Thymus (tissue), 11 donors: ENCODE results near the gene SFMBT2. TPM values are rescaled to one million over a fixed set of nuclear protein-coding genes. Genes with fewer than 3 reads are reported as not detected.

ENCODE experiments used
- DNase-seq, 9 donors: peaks; one replicate each; pipeline ENCODE4 v3.0.0-alpha.2; 2013; ENCODE audit warnings: low spot score in 9 of 9, low read depth in 6 of 9, missing footprints in 1 of 9
- H3K27ac ChIP-seq, 2 donors: one replicate each; pipeline ENCODE4 v1.5.1; 2013; ENCODE audit warnings: control low read depth in 1 of 2, low read depth in 1 of 2, low read length in 1 of 2, mild to moderate bottlenecking in 1 of 2, moderate library complexity in 1 of 2
- H3K27me3 ChIP-seq, 2 donors: one replicate each; pipeline ENCODE4 v1.5.1; 2013; ENCODE audit warnings: low read length in 1 of 2; ENCODE audit not compliant: control insufficient read depth in 2 of 2, insufficient read depth in 1 of 2
- H3K36me3 ChIP-seq, 2 donors: one replicate each; pipeline ENCODE4 v1.5.1; 2013; ENCODE audit warnings: low read length in 1 of 2, mild to moderate bottlenecking in 1 of 2, moderate library complexity in 1 of 2; ENCODE audit not compliant: control insufficient read depth in 2 of 2, insufficient read depth in 2 of 2
- H3K4me1 ChIP-seq, 2 donors: one replicate each; pipeline ENCODE4 v1.5.1; 2013; ENCODE audit warnings: low read length in 2 of 2; ENCODE audit not compliant: control insufficient read depth in 2 of 2, insufficient read depth in 2 of 2
- H3K4me3 ChIP-seq, 2 donors: one replicate each; pipeline ENCODE4 v1.5.1; 2013; ENCODE audit warnings: low read length in 2 of 2, control low read depth in 1 of 2, mild to moderate bottlenecking in 1 of 2
- H3K9me3 ChIP-seq, 2 donors: one replicate each; pipeline ENCODE4 v1.5.1; 2013; ENCODE audit warnings: low read length in 1 of 2, mild to moderate bottlenecking in 1 of 2; ENCODE audit not compliant: control insufficient read depth in 2 of 2, insufficient read depth in 1 of 2
- WGBS: extraction: QIAGEN DNeasy Blood & Tissue Kit; methylation state at CpG from one replicate; pipeline ENCODE4 v1.1.7; 2013; 5-methylcytosine and 5-hydroxymethylcytosine counted together
- polyA plus RNA-seq: library from polyadenylated mRNA; stranded (reverse); fragments of 200-250 nt; gene quantifications from one replicate; pipeline ENCODE4 v1.2.3, GENCODE V29; 2013
- total RNA-seq: library from RNA; stranded (reverse); fragments of 120-200 nt; gene quantifications from one replicate; pipeline ENCODE4 v1.2.4, GENCODE V29; 2013
- donor health status: healthy.

Gene SFMBT2
- total and polyA plus RNA-seq, 2 donors = 8.8 to 9.7 TPM

DNA sequence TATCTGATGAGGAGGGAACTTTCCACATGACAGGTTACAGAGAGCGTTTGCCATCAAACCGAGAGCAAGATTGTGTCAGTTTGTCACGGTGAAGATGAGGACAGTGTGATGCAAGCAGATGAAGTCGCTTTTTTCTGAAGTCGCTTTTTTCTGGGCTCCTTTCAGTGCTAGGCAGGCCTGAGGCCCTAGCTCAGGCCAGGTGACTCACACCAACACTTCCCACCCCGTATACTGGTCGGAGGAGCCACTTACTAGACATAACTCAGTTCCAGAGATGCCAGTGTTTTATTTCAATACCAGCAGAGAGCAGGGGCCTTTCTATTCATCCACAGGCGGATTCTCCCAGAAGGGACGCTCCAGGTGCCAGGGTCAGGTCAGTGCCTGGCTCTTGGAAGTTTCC lies 58.9 kb downstream of the SFMBT2 start:
- Histone ChIP-seq H3K4me3 (no peak overlapping the region), H3K27me3 (no peaks in the 10 kb centered on the region), H3K36me3 (peaks cover 0 to 4% of the 10 kb centered on the region in 2 donors), H3K4me1 (peaks cover 0 to 2% of the 10 kb centered on the region in 2 donors), H3K27ac (no peak overlapping the region), H3K9me3 (peaks cover 0 to 3% of the 10 kb centered on the region in 2 donors)
- no peak for DNase-seq
- 98% methylated on average over 9 of the region's 9 CpGs for WGBS

DNA sequence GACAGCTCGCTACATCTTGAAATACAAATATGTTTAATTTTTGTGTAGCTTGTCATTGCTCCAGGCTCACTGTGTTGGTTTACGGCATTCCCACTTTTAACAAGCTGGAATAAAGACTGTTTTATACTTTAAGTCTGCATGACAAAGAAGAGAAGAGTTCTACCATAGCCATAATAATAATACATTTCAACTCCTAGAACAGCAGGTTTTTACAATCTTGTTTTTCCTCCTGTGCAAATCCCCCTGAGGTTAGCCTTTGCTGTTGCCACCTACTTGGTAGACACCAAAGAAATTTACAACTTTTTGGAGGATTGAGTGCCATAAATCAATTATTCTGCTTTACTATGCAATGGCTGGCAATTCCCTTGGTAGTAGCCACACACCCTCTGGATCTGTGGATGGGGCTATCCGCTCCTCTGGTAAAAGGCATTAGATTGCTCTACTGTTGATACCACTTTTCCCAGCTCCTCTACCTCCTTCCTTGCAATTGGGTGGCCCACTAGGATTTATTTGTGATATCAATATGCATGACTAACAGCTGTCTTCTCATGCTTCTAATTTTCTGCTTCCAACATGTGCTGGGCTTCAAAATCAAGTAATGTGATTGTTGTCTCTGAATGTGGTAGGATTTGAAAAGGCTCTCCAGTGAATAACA lies 60.2 kb downstream of the SFMBT2 start:
- no peak overlapping the region for H3K27ac ChIP-seq
- peaks cover 0 to 2% of the 10 kb centered on the region in 2 donors for H3K4me1 ChIP-seq
- no peak for DNase-seq
- H3K4me3 ChIP-seq = no peak overlapping the region
- WGBS = 98% methylated on average over 3 of the region's 3 CpGs
- H3K9me3 ChIP-seq = peaks cover 0 to 3% of the 10 kb centered on the region in 2 donors
- no peaks in the 10 kb centered on the region for H3K27me3 ChIP-seq
- H3K36me3 ChIP-seq = peaks cover 0 to 4% of the 10 kb centered on the region in 2 donors

DNA sequence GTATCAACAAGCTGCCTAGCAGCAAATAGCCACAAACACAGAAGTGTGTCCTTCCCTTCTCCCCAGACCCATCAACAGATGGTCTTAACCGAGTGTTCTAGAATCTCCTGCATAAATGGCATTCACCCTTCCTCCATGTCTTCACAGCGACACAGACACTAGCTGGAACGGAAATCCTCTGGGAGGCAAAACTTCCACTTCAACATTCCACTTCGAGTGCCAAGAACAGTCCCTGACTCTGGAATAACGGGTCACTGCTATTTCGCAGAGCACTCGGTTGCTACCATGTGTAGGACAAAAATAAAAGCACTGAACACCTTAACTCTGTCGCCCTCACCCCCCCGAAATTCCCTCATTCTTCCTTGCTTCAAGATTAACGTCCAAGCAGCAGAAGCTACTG lies 65.1 kb downstream of the SFMBT2 start:
- H3K27ac ChIP-seq = no peak overlapping the region
- H3K4me3 ChIP-seq = no peak overlapping the region
- no peak for DNase-seq
- peaks cover 0 to 3% of the 10 kb centered on the region in 2 donors for H3K9me3 ChIP-seq
- no peaks in the 10 kb centered on the region for H3K4me1 ChIP-seq
- 96% methylated on average over 10 of the region's 10 CpGs for whole genome bisulfite sequencing
- H3K27me3 ChIP-seq = no peaks in the 10 kb centered on the region
- H3K36me3 ChIP-seq = peaks cover 0 to 4% of the 10 kb centered on the region in 2 donors

DNA sequence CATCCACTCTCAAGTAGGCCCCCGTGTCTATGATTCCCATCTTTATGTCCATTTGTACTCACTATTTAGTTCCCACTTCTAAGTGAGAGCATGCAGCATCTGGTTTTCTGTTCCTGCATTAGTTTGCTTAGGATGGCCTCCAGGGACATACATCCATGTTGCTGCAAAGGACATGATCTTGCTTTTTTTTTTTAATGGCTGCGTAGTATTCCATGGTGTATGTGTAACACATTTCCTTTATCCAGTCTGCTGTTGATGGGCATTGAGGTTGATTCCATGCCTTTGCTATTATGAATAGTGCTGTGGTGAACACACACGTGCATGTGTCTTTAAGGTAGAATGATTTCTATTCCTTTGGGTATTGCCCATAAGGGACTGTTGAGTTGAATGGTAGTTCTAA lies 67.8 kb downstream of the SFMBT2 start:
- 98% methylated on average over 3 of the region's 3 CpGs for WGBS

DNA sequence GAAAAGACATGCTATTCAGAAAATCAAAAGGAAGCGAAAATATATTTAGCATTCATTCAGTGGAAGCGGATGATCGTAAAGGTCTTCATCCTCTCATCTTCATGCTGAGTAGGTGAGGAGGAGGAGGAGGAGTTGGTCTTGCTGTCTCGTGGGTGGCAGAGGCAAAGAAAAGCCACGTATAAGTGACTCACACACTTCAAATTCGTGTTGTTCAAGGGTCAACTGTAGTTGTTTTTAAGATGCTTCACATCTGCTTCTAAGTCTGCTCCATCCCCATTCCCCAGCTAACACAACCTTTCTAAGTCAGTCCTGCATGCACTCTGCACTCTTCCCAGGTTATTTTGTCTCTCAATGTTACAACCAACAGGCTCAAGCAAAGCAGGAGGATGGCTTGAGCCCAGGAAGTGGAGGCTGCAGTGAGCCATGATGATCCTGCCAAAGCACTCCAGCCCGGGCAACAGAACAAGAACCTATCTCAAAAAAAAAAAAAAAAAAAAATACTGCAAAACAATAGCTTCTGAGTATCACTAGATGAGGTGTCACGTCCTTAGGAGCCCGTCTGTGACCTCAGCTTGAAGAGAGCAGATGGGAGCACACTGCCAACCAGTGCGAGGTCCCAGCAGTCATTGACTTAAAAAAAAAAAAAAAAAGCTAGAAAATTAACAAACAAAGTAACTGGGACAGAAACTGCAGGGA lies 70.5 kb downstream of the SFMBT2 start:
- WGBS = 86% methylated on average over 10 of the region's 10 CpGs
- H3K27ac ChIP-seq = no peak overlapping the region
- no peaks in the 10 kb centered on the region for H3K27me3 ChIP-seq
- H3K4me1 ChIP-seq = no peaks in the 10 kb centered on the region
- H3K4me3 ChIP-seq = no peak overlapping the region
- H3K9me3 ChIP-seq = no peaks in the 10 kb centered on the region
- peaks cover 0 to 4% of the 10 kb centered on the region in 2 donors for H3K36me3 ChIP-seq
- no peak for DNase-seq

More for the DNA sequence above, 67.8 kb downstream of the SFMBT2 start:
- DNase-seq = no peak
- Histone ChIP-seq H3K27ac (no peak overlapping the region), H3K4me1 (no peaks in the 10 kb centered on the region), H3K27me3 (no peaks in the 10 kb centered on the region), H3K4me3 (no peak overlapping the region), H3K9me3 (no peaks in the 10 kb centered on the region), H3K36me3 (peaks cover 0 to 4% of the 10 kb centered on the region in 2 donors)

DNA sequence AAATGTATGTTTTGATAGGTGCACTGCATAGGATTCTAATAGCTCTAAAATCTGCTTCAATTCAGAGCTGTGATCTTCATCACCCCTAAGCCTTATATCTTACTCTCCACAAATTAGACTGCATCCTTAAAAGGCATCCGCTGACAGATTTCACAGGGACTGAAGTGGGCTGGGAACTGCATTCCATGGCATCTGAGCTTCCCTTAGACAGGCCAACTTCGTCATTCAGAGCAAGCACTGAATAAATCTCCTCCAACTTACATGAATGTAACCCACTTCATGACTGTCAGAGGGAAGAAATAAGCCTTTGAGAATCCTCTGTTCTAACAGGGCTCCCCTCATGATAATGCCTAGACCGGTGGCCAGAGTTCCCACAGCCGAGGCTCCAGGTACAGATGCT lies 71.3 kb downstream of the SFMBT2 start:
- no peak for DNase-seq
- Histone ChIP-seq H3K9me3 (no peaks in the 10 kb centered on the region), H3K4me3 (no peak overlapping the region), H3K36me3 (peaks cover 0 to 4% of the 10 kb centered on the region in 2 donors), H3K4me1 (no peaks in the 10 kb centered on the region), H3K27me3 (no peaks in the 10 kb centered on the region), H3K27ac (no peak overlapping the region)
- 98% methylated on average over 4 of the region's 4 CpGs for WGBS

DNA sequence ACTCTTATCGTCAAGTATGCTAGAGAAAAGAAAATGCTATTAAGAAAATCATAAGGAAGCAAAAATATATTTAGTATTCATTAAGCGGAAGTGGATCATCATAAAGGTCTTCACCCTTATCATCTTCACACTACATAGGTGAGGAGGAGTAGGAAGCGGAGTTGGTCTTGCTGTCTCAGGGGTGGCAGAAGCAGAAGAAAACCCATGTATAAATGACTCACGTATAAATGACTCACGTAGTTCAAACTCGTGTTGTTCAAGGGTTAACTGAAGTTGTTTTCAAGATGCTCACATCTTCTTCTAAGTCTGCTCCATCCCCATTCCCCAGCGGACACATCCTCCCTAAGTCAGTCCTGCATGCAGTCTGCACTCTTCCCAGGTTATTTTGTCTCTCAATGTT lies 72.4 kb downstream of the SFMBT2 start:
- 99% methylated on average over 7 of the region's 7 CpGs for WGBS
- Histone ChIP-seq H3K4me3 (no peak overlapping the region), H3K27ac (no peak overlapping the region), H3K4me1 (no peaks in the 10 kb centered on the region), H3K36me3 (peaks cover 0 to 4% of the 10 kb centered on the region in 2 donors), H3K9me3 (no peaks in the 10 kb centered on the region), H3K27me3 (no peaks in the 10 kb centered on the region)
- DNase-seq = no peak

DNA sequence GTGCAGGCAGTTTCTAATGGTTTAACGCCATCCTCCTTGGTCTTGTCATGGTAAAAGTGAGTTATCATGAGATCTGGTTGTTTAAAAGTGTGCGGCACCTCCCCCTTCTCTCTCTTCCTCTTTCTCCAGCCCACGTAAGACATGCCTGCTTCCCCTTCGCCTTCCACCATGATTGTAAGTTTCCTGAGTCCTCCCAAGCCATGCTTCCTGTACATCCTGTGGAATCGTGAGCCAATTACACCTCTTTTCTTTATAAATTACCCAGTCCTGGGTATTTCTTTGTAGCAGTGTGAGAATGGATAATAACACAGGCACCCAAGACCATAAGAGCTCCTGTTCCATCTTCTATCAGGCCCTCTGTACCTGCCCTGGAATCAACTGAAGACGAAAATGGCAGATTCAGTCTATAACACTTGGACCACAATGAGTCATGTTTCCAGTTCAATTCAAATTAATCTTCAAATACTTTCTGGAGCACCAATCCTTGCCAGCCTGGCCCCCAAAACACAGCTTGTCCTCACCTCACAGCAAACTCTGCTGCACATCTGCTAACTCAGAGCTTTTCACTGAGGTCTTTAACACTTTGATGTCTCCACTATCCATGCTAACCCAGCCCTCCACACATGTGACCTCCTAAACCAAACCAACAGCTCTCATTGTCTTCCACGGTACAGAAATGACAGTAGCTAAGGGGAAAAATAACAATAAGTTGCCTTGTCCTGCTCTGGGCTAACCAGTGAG lies 73.2 kb downstream of the SFMBT2 start:
- H3K36me3 ChIP-seq = peaks cover 0 to 4% of the 10 kb centered on the region in 2 donors
- no peak overlapping the region for H3K4me3 ChIP-seq
- H3K27ac ChIP-seq = no peak overlapping the region
- no peak for DNase-seq
- WGBS = 70% methylated on average over 7 of the region's 7 CpGs
- no peaks in the 10 kb centered on the region for H3K9me3 ChIP-seq
- H3K4me1 ChIP-seq = no peaks in the 10 kb centered on the region
- H3K27me3 ChIP-seq = no peaks in the 10 kb centered on the region

DNA sequence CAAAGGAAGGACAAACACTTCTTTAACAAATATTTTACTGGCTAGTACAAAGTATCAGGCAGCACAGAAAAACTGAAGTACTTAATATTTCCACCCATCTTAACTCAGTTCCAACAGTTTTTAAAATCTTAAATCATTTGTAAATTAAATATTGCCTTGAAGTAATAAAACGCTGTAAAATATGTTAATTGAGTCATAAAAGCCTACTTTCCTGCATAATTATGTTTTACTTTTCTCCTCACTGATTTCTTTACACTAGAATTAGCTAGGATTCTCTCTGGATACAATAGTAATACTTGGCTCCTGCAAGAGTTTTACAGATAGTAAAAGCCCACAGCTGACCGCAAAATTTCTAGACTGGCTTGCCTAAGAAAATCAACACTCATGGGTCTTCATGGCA lies 74.9 kb downstream of the SFMBT2 start:
- peaks cover 0 to 4% of the 10 kb centered on the region in 2 donors for H3K36me3 ChIP-seq
- 96% methylated on average over 2 of the region's 2 CpGs for WGBS
- H3K4me3 ChIP-seq = no peak overlapping the region
- H3K27ac ChIP-seq = no peak overlapping the region
- H3K4me1 ChIP-seq = no peaks in the 10 kb centered on the region
- no peaks in the 10 kb centered on the region for H3K27me3 ChIP-seq
- no peak for DNase-seq
- H3K9me3 ChIP-seq = no peaks in the 10 kb centered on the region
